Kidney tubule cell (primary cell): ENCODE results near the gene NPHP4.

Experiments used
- DNase-seq: peaks from one replicate; pipeline ENCODE4 v3.0.0-alpha.2; 2018; ENCODE audit warnings: low spot score

Gene NPHP4

GRCh38 chr1:5831600-5832335, 160.5 kb downstream of the NPHP4 start:
- DNase-seq = no peak

GRCh38 chr1:5830771-5831599, 161.2 kb downstream of the NPHP4 start:
- no peak for DNase-seq

- no peak for DNase-seq
Observed at GRCh38 chr1:5829414-5829813, 162.8 kb downstream of the NPHP4 start.

- DNase-seq = no peak
Observed at GRCh38 chr1:5828308-5828935, 163.8 kb downstream of the NPHP4 start.

- no peak for DNase-seq
Observed at GRCh38 chr1:5827516-5827915, 164.7 kb downstream of the NPHP4 start.

- DNase-seq = no peak
Observed at GRCh38 chr1:5826601-5827000, 165.6 kb downstream of the NPHP4 start.

GRCh38 chr1:5822726-5823125, 169.5 kb downstream of the NPHP4 start:
- no peak for DNase-seq

- DNase-seq = no peak
Observed at GRCh38 chr1:5822266-5822665, 170.0 kb downstream of the NPHP4 start.

GRCh38 chr1:5821540-5822176, 170.6 kb downstream of the NPHP4 start:
- no peak for DNase-seq

GRCh38 chr1:5820026-5820421, 172.2 kb downstream of the NPHP4 start:
- no peak for DNase-seq

GRCh38 chr1:5819391-5820025, 172.7 kb downstream of the NPHP4 start:
- DNase-seq = no peak

GRCh38 chr1:5818755-5819154, 173.5 kb downstream of the NPHP4 start:
- no peak for DNase-seq

GRCh38 chr1:5815716-5816115, 176.5 kb downstream of the NPHP4 start:
- no peak for DNase-seq

- no peak for DNase-seq
Observed at GRCh38 chr1:5815211-5815610, 177.0 kb downstream of the NPHP4 start.

- DNase-seq = no peak
Observed at GRCh38 chr1:5814046-5814619, 178.1 kb downstream of the NPHP4 start.

GRCh38 chr1:5813480-5813879, 178.7 kb downstream of the NPHP4 start:
- no peak for DNase-seq
